Suprapubic skin (tissue), 4 donors: Measurements from ENCODE around the gene SCNN1B. TPM values are rescaled to one million over a fixed set of nuclear protein-coding genes. Genes with fewer than 3 reads are reported as not detected.

ENCODE experiments used
- DNase-seq, 2 donors: peaks; one replicate each; pipeline ENCODE4 v3.0.0-alpha.2; 2019; ENCODE audit warnings: low spot score in 2 of 2
- H3K27ac ChIP-seq: fragments of 200-600 bp; sonication (generic); one replicate; pipeline ENCODE4 v1.5.1; 2019
- H3K27me3 ChIP-seq: fragments of 200-600 bp; sonication (generic); one replicate; pipeline ENCODE4 v1.5.1; 2019
- H3K36me3 ChIP-seq: fragments of 200-600 bp; sonication (generic); one replicate; pipeline ENCODE4 v1.5.1; 2019
- H3K4me1 ChIP-seq: fragments of 200-600 bp; sonication (generic); one replicate; pipeline ENCODE4 v1.5.1; 2019
- H3K4me3 ChIP-seq: fragments of 200-600 bp; sonication (generic); one replicate; pipeline ENCODE4 v1.5.1; 2019; ENCODE audit warnings: mild to moderate bottlenecking
- H3K9me3 ChIP-seq: fragments of 200-600 bp; sonication (generic); one replicate; pipeline ENCODE4 v1.5.1; 2019
- EP300 ChIP-seq: sonication (generic); formaldehyde crosslinking; IDR thresholded peaks from one replicate; pipeline ENCODE4 v1.6.1; 2017; ENCODE audit warnings: antibody characterized with exemption
- POLR2A ChIP-seq, 2 donors: fragments of 450-650 bp; IDR thresholded peaks; one replicate each; pipeline ENCODE4 v1.6.1; 2017; ENCODE audit warnings: antibody characterized with exemption in 2 of 2, mild to moderate bottlenecking in 2 of 2, moderate library complexity in 2 of 2
- POLR2AphosphoS5 ChIP-seq, 3 donors: sonication (generic); formaldehyde crosslinking; IDR thresholded peaks; one replicate each; pipeline ENCODE4 v1.6.1; 2017; ENCODE audit warnings: antibody characterized with exemption in 3 of 3
- WGBS: methylation state at CpG from one replicate; pipeline ENCODE4 v1.1.5; 2018; 5-methylcytosine and 5-hydroxymethylcytosine counted together
- total RNA-seq, 4 donors: library from RNA; depleted of rRNA; stranded (reverse); fragments of >200 nt; gene quantifications; one replicate each; pipeline ENCODE4 v1.1.0, GENCODE V29; 2016
- TF ChIP-seq, protein P1 (sequence below), 2 donors: fragments of 200-600 bp in 1 of 2; fragments of 450-650 bp in 1 of 2; sonication (generic) in 1 of 2; IDR thresholded peaks; one replicate each; pipeline ENCODE4 v1.5.1; 2016 to 2019; ENCODE audit warnings: antibody characterized with exemption in 2 of 2, mild to moderate bottlenecking in 1 of 2, moderate library complexity in 1 of 2

SCNN1B gene
- total RNA-seq, 4 donors from 2014 or later, result 36.8 to 73.6 (median 64.1) TPM

DNA sequence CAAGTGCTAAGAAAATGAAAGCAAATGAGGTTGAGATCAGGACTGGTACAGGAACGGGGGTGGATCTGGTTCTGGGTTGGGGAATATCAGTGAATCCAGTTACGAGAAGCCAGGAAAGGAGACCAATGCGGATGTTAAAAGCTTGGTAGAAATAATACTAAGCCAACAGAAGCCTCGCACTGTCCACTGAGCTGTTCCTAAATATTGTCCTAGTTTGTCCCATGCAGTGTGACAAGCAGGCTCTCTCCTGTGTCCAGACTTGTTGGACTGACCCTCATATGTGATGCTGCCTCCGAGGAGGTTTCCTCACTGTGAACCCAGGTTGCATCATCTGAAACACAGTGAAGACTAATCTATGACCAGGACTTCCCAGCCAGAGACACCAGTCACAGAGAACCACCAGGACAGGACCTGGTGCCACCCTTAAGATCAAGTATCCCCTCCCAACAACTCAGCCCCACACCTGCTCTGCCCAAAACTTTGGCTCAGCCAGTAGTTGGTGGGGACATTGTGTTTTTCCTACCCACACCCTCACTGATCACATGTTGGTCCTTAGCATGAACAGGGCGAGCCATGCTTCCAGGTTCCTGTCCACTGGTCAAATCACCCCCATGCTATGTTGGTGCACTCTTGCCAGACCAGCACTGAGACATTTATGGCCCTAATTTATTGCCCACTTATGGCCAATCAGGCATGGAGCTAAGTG is 32.7 kb upstream of the SCNN1B start:
- 92% methylated on average over 6 of the region's 6 CpGs for WGBS

DNA sequence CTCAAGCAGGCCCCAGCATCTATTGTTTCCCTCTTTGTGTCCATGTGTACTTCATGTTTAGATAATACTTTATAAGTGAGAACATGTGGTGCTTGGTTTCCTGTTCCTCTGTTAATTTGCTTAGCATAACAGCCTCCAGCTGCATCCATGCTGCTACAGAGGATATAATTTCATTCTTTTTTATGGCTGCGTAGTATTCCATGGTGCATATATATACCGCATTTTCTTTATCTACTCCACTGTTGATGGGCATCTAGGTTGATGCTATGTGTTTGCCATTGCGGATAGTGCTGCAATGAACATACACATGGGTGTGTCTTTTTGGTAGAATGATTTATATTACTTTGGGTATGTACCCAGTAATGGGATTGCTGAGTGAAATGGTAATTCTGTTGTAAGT is 31.4 kb upstream of the SCNN1B start:
- Histone ChIP-seq H3K9me3 (no peaks in the 10 kb centered on the region), H3K27ac (no peak overlapping the region), H3K27me3 (no peaks in the 10 kb centered on the region), H3K36me3 (no peaks in the 10 kb centered on the region), H3K4me3 (no peak overlapping the region), H3K4me1 (no peaks in the 10 kb centered on the region)
- WGBS, result 85% methylated on average over 3 of the region's 3 CpGs
- DNase-seq, result no peak
- TF ChIP-seq POLR2A (IDR thresholded peaks at IDR 0.05) (no peak), POLR2AphosphoS5 (IDR thresholded peaks at IDR 0.05) (no peak), EP300 (no peak)
- TF ChIP-seq, protein P1, sequence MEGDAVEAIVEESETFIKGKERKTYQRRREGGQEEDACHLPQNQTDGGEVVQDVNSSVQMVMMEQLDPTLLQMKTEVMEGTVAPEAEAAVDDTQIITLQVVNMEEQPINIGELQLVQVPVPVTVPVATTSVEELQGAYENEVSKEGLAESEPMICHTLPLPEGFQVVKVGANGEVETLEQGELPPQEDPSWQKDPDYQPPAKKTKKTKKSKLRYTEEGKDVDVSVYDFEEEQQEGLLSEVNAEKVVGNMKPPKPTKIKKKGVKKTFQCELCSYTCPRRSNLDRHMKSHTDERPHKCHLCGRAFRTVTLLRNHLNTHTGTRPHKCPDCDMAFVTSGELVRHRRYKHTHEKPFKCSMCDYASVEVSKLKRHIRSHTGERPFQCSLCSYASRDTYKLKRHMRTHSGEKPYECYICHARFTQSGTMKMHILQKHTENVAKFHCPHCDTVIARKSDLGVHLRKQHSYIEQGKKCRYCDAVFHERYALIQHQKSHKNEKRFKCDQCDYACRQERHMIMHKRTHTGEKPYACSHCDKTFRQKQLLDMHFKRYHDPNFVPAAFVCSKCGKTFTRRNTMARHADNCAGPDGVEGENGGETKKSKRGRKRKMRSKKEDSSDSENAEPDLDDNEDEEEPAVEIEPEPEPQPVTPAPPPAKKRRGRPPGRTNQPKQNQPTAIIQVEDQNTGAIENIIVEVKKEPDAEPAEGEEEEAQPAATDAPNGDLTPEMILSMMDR (IDR thresholded peaks at IDR 0.05), result no peak

More for the DNA sequence above, 32.7 kb upstream of the SCNN1B start:
- DNase-seq, result no peak
- Histone ChIP-seq H3K27ac (no peak overlapping the region), H3K4me3 (no peak overlapping the region), H3K36me3 (no peaks in the 10 kb centered on the region), H3K27me3 (no peaks in the 10 kb centered on the region), H3K4me1 (no peaks in the 10 kb centered on the region), H3K9me3 (no peaks in the 10 kb centered on the region)
- TF ChIP-seq, protein P1 (IDR thresholded peaks at IDR 0.05), result no peak
- TF ChIP-seq EP300 (no peak), POLR2A (IDR thresholded peaks at IDR 0.05) (no peak), POLR2AphosphoS5 (IDR thresholded peaks at IDR 0.05) (no peak)

DNA sequence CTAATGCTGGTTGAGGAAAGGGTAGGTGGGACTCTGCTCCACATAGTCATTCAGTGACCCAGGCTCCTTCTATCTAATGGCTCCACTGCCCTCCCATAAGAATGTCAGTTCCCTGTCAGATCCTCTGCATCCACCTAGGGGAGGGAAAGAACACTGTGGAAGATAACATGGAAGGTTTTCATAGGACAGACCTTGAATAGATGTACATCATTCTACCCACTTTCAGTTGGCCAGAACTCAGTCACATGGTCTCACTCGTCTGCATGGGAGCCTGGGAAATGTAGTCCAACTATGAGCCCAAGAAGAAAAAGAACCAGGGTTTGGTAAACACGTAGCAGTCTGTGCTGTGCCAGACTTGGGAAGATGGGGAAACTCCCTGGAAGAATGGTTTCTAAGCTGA is 27.1 kb upstream of the SCNN1B start:
- Histone ChIP-seq H3K36me3 (no peaks in the 10 kb centered on the region), H3K27ac (no peak overlapping the region), H3K9me3 (no peaks in the 10 kb centered on the region), H3K27me3 (no peaks in the 10 kb centered on the region), H3K4me1 (peaks cover 12% of the 10 kb centered on the region), H3K4me3 (no peak overlapping the region)
- no peak for TF ChIP-seq EP300
- TF ChIP-seq POLR2AphosphoS5 (IDR thresholded peaks at IDR 0.05), result no peak
- no peak for TF ChIP-seq POLR2A (IDR thresholded peaks at IDR 0.05)
- TF ChIP-seq, protein P1 (IDR thresholded peaks at IDR 0.05), result no peak
- 54% methylated on average over 2 of the region's 2 CpGs for WGBS
- DNase-seq, result no peak

DNA sequence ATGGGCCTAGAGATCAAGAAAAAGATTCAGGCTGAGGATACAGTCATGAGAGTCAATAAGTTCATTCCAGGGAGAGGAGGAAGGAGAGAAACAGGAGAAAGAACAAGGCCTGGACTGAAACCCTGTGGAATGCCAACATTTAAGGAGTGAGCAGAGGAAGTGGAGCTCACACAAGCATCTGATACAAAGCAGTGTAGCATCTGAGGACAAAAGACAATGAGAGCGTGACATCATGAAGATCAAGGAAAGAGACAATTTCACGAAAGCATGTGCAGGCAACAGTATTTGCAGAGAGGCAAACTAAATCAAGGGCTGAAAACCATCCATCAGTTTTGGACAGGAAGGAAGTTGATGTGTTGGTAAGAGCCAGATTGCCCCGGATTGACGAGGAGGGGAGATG is 25.3 kb upstream of the SCNN1B start:
- WGBS, result 68% methylated on average over 4 of the region's 4 CpGs

DNA sequence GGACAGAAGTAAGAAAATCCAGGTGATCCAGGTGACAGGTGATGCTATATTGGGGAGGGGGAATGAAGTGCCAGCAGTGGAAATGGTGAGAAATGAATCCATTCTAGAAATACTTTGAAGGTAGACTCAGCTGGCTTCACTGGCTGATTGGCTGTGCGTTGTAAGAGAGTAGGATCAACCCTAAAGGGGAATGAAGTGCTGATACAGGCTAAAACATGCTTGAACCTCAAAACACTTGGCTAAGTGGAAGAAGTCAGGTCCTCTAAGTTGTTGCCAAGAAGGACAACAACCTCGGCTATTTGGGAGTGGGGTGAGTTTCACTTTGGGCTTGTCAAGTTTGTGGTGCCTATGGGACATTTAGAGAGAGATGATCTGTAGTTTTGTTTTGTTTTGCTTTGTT is 24.1 kb upstream of the SCNN1B start:
- Histone ChIP-seq H3K4me3 (no peak overlapping the region), H3K4me1 (peaks cover 27% of the 10 kb centered on the region)

More for the DNA sequence above, 25.3 kb upstream of the SCNN1B start:
- Histone ChIP-seq H3K36me3 (no peaks in the 10 kb centered on the region), H3K4me3 (no peak overlapping the region), H3K27me3 (no peaks in the 10 kb centered on the region), H3K4me1 (peaks cover 23% of the 10 kb centered on the region), H3K9me3 (no peaks in the 10 kb centered on the region), H3K27ac (no peak overlapping the region)
- TF ChIP-seq POLR2AphosphoS5 (IDR thresholded peaks at IDR 0.05) (no peak), EP300 (no peak), POLR2A (IDR thresholded peaks at IDR 0.05) (no peak)
- TF ChIP-seq, protein P1 (IDR thresholded peaks at IDR 0.05), result no peak
- no peak for DNase-seq

More for the DNA sequence above, 24.1 kb upstream of the SCNN1B start:
- H3K9me3 ChIP-seq, result no peaks in the 10 kb centered on the region
- peak overlapping the region; percentile 67 for H3K27ac ChIP-seq
- 38% methylated on average over 2 of the region's 2 CpGs for WGBS
- DNase-seq, result no peak
- no peaks in the 10 kb centered on the region for H3K36me3 ChIP-seq
- TF ChIP-seq, protein P1 (IDR thresholded peaks at IDR 0.05), result no peak
- no peak for TF ChIP-seq POLR2AphosphoS5 (IDR thresholded peaks at IDR 0.05)
- TF ChIP-seq POLR2A (IDR thresholded peaks at IDR 0.05), result no peak
- no peak for TF ChIP-seq EP300
- H3K27me3 ChIP-seq, result no peaks in the 10 kb centered on the region
